IPS-18c (cell line): ENCODE measurements around the gene TCFL5.

Experiments
- H3K4me3 ChIP-seq: 2 replicates; pipeline ENCODE4 v1.7.0; 2013; ENCODE audit warnings: low read depth, mild to moderate bottlenecking, low read length, moderate library complexity; ENCODE audit not compliant: insufficient read depth
- H3K9me3 ChIP-seq: one replicate; pipeline ENCODE4 v1.6.1; 2013; ENCODE audit warnings: mild to moderate bottlenecking, low read length, moderate library complexity; ENCODE audit not compliant: control insufficient read depth, insufficient read depth

Gene TCFL5

GRCh38 chr20:62832212-62832922 is 29.3 kb downstream of the TCFL5 start:
- H3K4me3 ChIP-seq = no peak overlapping the region
- H3K9me3 ChIP-seq = no peaks in the 10 kb centered on the region

DNA sequence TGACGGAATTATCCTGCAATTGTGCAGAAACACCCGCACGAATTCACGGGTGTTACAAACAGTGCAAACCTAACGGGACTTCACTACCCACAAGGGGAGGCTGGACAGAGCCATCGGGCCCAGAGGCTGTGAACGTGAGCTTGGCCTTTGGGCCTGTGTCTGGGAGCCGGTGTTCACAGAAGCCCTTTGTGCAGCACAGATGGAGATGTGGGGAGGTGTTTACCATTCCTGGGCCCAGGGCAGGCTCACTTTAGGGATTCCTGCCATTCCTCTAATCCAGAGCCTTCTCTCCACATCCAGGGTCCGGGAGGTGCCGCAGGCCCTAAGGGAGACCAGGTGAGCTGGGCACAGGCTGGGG is 29.8 kb downstream of the TCFL5 start:
- Histone ChIP-seq H3K9me3 (no peaks in the 10 kb centered on the region), H3K4me3 (no peak overlapping the region)

GRCh38 chr20:62831361-62831788 is 30.2 kb downstream of the TCFL5 start:
- Histone ChIP-seq H3K4me3 (no peak overlapping the region), H3K9me3 (no peaks in the 10 kb centered on the region)

DNA sequence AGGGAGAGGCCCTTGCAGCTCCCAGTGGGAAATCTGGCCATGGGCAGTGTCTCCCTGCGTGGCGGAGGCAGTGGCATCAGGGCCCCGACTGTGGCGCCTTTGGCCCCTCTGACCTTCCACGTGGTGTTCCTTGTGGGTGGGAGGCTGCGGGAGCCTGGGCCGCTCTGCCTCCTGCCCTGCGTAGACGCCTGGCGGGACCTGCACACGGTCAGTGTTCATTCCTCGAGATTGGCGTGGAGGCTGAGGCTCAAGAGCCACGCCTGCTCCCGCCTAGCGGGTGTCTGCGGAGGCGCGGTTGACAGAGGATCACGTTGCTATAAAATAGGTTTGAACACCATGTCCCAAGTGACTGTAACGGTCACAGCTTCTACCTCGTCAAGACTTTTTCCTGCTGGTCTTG is 30.8 kb downstream of the TCFL5 start:
- Histone ChIP-seq H3K9me3 (no peaks in the 10 kb centered on the region), H3K4me3 (no peak overlapping the region)

- Histone ChIP-seq H3K9me3 (no peaks in the 10 kb centered on the region), H3K4me3 (no peak overlapping the region)
These were observed 31.4 kb downstream of the TCFL5 start for GRCh38 chr20:62830251-62830650.

- Histone ChIP-seq H3K9me3 (no peaks in the 10 kb centered on the region), H3K4me3 (no peak overlapping the region)
These were observed 32.1 kb downstream of the TCFL5 start for GRCh38 chr20:62829231-62830230.

DNA sequence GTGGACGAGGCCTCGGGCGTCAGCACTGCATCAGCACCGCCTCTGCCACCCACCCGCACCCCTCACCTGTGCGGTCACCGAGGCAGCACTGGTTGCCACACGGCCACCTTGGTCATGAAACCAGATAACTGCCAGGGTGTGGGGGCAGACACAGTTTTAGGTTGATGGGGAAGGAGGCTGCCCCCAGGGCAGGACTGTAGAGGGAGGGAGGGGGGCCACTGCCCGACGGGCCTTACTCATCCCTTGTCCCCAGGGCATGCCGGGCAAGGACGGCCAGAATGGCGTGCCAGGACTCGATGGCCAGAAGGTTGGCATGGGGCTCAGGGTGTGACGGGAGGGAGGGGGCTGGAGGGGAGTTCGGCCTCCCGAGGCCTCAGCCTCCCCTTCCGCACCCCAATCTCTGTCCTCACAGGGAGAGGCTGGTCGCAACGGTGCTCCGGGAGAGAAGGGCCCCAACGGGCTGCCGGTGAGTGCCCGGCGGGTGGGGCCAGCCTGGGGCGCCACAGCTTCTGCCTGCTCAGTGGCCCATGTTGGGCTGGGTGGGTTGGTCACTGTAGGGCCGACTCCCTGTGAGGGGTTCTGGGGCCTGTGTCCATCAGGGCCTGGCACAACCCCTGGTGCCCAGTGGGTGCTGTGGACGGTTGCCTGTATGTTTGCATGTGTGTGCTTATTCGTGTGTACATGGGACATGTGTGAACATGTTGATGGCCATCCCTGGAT is 33.0 kb downstream of the TCFL5 start:
- no peak overlapping the region for H3K4me3 ChIP-seq
- no peaks in the 10 kb centered on the region for H3K9me3 ChIP-seq

- Histone ChIP-seq H3K4me3 (no peak overlapping the region), H3K9me3 (no peaks in the 10 kb centered on the region)
These were observed 33.6 kb downstream of the TCFL5 start for GRCh38 chr20:62828051-62828450.

GRCh38 chr20:62827311-62828038 is 34.1 kb downstream of the TCFL5 start:
- no peaks in the 10 kb centered on the region for H3K9me3 ChIP-seq
- no peak overlapping the region for H3K4me3 ChIP-seq

GRCh38 chr20:62826646-62827310 is 34.8 kb downstream of the TCFL5 start:
- Histone ChIP-seq H3K9me3 (no peaks in the 10 kb centered on the region), H3K4me3 (no peak overlapping the region)

- H3K4me3 ChIP-seq = no peak overlapping the region
These were observed 35.5 kb downstream of the TCFL5 start for GRCh38 chr20:62825986-62826645.

DNA sequence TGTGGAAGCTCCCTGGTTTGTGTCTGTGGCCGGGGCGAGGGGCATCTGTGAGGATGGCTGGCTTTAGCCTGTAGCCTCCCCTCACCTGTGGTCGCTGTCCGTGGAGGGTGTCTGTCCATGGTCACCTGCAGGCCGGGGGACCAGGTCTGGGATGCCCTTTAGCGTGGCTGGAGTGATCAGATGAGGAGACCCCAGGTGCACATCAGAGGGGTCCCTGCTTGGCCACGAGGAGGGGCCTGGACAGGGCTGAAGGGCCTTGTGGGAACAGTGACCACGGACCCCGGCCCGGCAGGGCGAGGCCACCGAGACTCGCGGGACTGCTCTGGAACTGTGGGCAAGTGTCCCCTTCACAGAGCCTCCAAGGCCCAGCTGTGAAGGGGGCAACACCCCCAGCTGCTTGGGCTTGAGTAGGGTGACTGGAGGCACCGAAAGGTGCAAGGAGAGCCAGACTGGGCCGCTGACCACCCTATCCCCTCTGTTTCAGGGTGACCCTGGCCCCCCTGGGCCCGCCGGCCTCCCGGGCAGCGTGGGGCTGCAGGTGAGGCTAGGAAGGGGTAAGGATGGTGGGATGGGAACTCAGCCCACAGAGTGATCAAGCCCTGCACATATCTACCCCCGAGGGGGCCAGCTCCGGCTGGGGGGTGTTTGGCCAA is 36.2 kb downstream of the TCFL5 start:
- H3K9me3 ChIP-seq = no peaks in the 10 kb centered on the region
- H3K4me3 ChIP-seq = no peak overlapping the region

More at GRCh38 chr20:62825986-62826645, 35.5 kb downstream of the TCFL5 start:
- no peaks in the 10 kb centered on the region for H3K9me3 ChIP-seq

DNA sequence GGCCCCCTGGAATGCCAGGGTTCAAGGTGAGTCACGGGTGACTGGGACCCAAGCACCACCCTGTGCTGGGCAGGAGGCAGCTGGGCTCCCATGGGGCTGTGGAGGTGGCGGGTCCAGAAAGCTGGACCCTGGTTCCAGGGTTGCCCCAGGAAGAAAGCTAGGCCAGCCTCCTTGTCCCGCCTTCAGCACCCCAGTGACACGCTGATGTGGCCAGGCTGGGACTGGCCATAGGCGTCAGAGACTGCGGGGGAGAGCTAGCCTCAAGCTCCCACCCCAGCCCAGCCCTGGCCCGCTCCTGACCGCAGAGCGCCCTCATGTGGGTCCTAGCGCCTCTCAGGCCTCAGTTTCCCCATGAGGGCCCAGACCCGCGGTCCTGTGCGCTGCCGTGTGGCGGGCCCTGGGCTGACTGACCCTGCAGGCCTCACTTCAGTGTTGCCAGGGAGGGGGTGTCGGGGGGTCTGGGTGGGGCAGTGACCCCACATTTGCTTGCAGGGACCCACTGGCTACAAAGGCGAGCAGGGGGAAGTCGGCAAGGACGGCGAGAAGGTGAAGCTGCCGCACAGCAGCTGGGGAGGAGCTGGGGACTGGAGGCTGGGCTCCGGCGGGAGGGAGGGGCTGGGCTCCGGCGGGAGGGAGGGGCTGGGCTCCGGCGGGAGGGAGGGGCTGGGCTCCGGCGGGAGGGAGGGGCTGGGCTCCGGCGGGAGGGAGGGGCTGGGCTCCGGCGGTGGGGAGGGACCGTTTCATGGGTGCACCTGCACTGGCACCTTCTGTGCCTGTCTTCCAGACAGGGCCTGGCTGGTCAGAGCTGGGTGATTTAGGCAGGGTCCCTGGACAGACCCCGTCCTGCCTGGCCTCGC is 36.9 kb downstream of the TCFL5 start:
- no peaks in the 10 kb centered on the region for H3K9me3 ChIP-seq
- no peak overlapping the region; the same call in 1 of the 2 replicates for H3K4me3 ChIP-seq

GRCh38 chr20:62823688-62824475 is 37.7 kb downstream of the TCFL5 start:
- Histone ChIP-seq H3K9me3 (no peaks in the 10 kb centered on the region), H3K4me3 (no peak overlapping the region)
